ENCODE results near the gene CRB1.

CRB1 gene

GRCh38 chr1:197304638-197305200, 36.7 kb downstream of the CRB1 start:
- DNase-seq = no peak

DNA sequence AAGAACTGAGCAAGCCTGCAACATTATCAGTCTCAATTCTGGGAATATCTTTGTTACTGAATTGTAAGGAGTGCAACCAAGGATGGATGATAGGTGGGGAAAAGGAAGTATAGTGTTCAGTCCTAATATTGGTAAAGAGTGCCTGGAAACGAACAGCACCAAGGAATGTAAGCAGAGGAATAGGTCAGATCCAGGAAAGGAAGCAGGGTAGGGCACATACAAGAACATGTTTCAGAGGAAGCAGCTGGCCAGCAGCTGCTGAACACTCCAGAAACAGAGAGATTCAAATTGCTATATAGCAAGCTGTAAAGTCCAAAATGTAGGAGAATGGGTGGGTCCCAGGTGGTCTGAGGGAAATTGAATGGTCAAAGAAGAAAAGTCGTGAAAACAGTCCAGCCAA, 37.9 kb downstream of the CRB1 start:
- DNase-seq = no peak

GRCh38 chr1:197306381-197307062, 38.5 kb downstream of the CRB1 start:
- DNase-seq = no peak

GRCh38 chr1:197307136-197307535, 39.1 kb downstream of the CRB1 start:
- DNase-seq = no peak

GRCh38 chr1:197307551-197307950, 39.5 kb downstream of the CRB1 start:
- no peak for DNase-seq

DNA sequence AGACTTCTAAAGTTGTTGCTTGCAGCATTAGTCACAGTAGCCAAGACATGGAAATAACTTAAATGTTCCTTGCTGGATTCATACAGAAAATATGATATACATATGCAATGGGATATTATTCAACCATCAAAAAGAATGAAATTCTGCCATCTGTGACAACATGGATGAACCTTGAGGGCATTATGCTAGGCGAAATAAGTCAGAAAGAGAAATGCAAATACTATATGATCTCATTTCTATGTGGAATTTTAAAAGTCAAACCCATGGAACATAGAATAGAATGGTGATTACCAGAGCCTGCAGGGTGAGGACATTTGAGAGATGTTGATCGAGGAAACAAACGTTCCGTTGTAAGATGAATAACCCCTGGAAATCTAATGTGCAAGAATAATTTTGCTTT, 43.0 kb downstream of the CRB1 start:
- no peak for DNase-seq

DNA sequence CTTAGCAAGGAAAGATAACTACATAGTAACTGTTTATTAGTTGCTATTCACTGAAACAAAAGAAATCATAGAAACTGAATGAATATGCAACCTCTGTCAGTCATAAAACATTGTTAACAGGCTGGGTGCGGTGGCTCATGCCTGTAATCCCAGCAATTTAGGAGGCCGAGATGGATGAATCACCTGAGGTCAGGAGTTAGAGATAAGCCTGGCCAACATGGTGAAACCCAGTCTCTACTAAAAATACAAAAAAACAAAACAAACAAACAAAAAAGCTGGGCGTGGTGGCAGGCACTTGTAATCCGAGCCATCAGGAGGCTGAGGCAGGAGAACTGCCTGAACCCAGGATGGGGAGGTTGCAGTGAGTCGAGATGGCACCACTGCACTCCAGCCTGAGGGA, 44.1 kb downstream of the CRB1 start:
- no peak for DNase-seq

DNA sequence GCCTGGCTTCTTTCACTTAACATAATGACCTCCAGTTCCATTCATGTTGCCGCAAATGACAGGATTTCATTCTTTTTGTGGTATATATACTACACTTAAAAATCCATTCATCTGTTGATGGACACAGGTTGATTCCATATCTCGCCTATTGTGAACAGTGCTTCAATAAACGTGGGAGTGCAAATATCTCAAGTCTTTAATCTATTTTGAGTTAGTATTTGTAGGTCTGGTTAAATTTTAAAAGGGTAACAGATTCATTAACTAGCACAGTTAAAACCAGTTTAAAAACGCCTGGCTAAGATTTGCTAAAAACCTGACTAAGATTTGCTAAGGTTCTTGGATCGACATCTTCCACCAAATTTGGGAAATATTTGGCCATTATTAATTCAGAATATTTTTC, 45.7 kb downstream of the CRB1 start:
- no peak for DNase-seq

GRCh38 chr1:197314682-197315081, 46.6 kb downstream of the CRB1 start:
- no peak for DNase-seq

DNA sequence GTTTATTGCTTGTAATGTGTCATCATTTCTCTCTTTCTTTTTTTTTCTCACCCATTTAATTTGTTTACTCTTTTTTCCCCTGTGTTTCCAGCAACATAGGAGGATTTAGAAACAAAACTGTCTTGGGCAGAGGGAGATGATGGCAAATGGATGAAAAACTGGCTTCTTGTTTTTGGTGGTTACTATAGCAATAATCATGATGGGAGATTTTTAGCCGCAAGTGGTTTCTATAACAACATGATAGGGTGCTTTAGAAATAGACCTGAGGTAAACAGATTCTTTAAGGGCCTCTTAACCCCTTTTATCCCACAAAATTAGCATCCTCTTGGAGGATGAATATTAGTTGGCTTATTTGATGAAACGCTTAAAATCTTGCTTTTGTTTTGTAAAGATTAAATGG, 51.6 kb downstream of the CRB1 start:
- no peak for DNase-seq

GRCh38 chr1:197320991-197321531, 53.0 kb downstream of the CRB1 start:
- DNase-seq = no peak

- no peak for DNase-seq
Observed at GRCh38 chr1:197321811-197322210, 53.8 kb downstream of the CRB1 start.

DNA sequence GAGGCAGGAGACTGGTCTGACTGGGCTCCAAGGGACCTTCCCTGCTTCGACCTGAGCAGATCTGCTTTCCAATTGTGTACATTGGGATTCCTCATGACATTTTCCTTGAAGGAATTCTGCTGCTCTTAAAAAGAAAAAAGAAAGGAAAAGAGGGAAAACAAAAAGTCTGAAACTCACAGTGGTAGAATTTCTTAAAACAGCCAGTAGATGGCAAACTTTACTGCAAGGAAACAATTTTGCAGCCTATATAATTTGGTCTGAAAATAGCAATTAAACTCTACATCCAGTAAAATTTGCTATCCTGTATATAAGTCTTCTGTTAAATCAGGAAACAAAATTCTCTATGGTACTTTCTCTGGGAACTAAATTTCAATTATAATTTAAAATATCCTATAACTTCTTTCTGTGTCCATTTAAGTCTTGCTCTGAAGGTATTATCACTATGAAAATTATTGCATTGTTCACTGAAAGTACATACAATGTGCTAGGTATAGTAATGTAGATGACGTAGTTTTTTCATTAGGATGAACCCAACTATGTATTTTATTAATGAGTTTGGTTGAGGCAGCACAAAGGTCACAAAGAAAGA, 59.8 kb downstream of the CRB1 start:
- DNase-seq = peak; percentile 9

- no peak for DNase-seq
Observed at GRCh38 chr1:197330213-197330612, 62.2 kb downstream of the CRB1 start.

- no peak for DNase-seq
Observed at GRCh38 chr1:197331565-197331964, 63.5 kb downstream of the CRB1 start.

- no peak for DNase-seq
Observed at GRCh38 chr1:197333041-197333440, 65.0 kb downstream of the CRB1 start.

- no peak for DNase-seq
Observed at GRCh38 chr1:197336571-197336970, 68.5 kb downstream of the CRB1 start.

DNA sequence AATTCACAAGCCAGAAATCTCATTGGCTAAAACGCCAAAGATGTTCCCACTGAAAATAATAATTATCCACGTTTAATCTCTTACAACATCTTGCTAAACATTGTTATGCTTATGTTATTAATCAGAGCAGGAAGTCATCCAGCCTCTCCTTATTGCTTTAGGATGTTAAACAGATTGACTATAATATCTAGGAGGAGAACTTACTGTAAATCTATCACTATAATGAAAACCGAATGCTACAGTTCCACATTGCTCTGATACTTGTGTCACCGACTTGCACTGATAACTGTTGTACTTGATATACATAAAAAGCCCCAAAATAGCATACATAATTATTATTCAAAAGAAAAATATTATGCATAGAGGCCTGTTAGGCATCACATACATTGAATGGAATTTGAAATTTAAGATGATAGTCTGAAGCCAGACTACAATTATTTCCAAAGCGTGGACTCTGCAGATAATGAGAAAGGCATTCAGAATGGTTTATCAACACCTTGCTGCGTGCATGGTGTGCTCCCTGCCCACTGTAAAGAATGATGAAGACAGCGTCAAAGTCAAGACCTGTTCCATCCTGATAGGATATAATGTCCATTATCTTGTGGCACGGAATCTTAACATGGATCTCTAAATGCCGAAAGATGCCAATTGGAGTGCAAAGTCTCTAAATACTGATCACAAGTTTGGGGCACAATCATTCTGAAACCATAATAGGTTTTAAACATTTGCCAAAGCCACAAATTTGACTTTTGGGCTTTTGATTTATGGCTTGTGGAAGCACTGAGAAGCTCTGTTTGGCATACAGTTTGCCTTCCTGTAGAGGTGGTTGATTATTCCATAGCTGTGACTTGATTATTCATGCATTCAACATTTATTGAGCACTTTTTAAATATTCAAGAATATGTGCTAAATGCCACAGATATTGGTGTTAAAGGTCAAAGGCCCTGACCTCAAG, 71.3 kb downstream of the CRB1 start:
- no peak for DNase-seq

DNA sequence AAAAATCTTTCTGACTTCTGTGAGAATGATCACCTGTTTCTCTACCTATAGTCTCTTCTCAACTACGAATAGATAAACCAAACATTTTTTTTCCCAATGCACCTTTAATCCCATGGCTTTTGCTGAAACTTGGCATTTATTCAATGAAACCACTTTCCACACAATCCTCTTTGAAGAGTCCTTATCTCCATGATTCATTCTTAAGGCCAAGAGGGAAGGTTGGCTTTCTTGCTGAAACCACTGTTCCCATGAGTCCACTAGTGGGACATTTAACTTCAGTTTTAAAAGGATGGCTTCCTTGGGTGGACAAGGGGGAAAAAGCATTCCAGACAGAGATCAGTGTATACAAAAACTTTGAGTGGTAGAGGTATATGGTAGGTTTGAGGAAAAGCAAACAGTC, 73.6 kb downstream of the CRB1 start:
- no peak for DNase-seq

GRCh38 chr1:197342044-197342565, 74.1 kb downstream of the CRB1 start:
- DNase-seq = no peak

GRCh38 chr1:197342669-197343068, 74.6 kb downstream of the CRB1 start:
- DNase-seq = no peak

GRCh38 chr1:197343663-197344273, 75.7 kb downstream of the CRB1 start:
- no peak for DNase-seq

Measured in NCI-H1694 (cell line).